Smooth muscle cell (in vitro differentiated cells): ENCODE results near the gene FOXJ1. TPM values are rescaled to one million over a fixed set of nuclear protein-coding genes. Genes with fewer than 3 reads are reported as not detected.
A peak's percentile ranks its signal among the peaks of the same experiment; 100 is the strongest.

Experiments
- DNase-seq: peaks from one replicate; lab custom pipeline; 2025; ENCODE audit not compliant: unreplicated experiment; lab: John Stamatoyannopoulos, UW
- H2AFZ ChIP-seq: fragments of 200-600 bp; sonication (generic); 2 replicates; pipeline ENCODE4 v1.6.0; 2016; ENCODE audit warnings: antibody characterized with exemption, low read depth, mild to moderate bottlenecking
- H3F3A ChIP-seq: fragments of 200-600 bp; sonication (generic); 2 replicates; pipeline ENCODE4 v1.6.0; 2017; ENCODE audit warnings: antibody characterized with exemption, low read depth
- H3K27ac ChIP-seq: fragments of 200-600 bp; sonication (generic); 2 replicates; pipeline ENCODE4 v1.5.1; 2016; ENCODE audit warnings: low read depth, mild to moderate bottlenecking
- H3K27me3 ChIP-seq: fragments of 200-600 bp; sonication (generic); 2 replicates; pipeline ENCODE4 v1.6.1; 2016; ENCODE audit warnings: low read depth, mild to moderate bottlenecking
- H3K36me3 ChIP-seq: fragments of 200-600 bp; sonication (generic); 2 replicates; pipeline ENCODE4 v1.5.1; 2016; ENCODE audit warnings: low read depth
- H3K4me1 ChIP-seq: fragments of 200-600 bp; sonication (generic); 2 replicates; pipeline ENCODE4 v1.5.1; 2016; ENCODE audit warnings: low read depth
- H3K4me2 ChIP-seq: fragments of 200-600 bp; sonication (generic); 2 replicates; pipeline ENCODE4 v1.6.0; 2016; ENCODE audit warnings: mild to moderate bottlenecking
- H3K4me3 ChIP-seq: fragments of 200-600 bp; sonication (generic); 2 replicates; pipeline ENCODE4 v1.5.1; 2016; ENCODE audit warnings: mild to moderate bottlenecking
- H3K79me2 ChIP-seq: fragments of 200-600 bp; sonication (generic); 2 replicates; pipeline ENCODE4 v1.6.0; 2016; ENCODE audit warnings: low read depth, mild to moderate bottlenecking
- H3K9ac ChIP-seq: fragments of 200-600 bp; sonication (generic); 2 replicates; pipeline ENCODE4 v1.6.0; 2016; ENCODE audit warnings: low read depth
- H3K9me3 ChIP-seq: fragments of 200-600 bp; sonication (generic); replicated peaks from 2 replicates; pipeline ENCODE4 v1.5.1; 2016; ENCODE audit warnings: low read depth
- H4K20me1 ChIP-seq: fragments of 200-600 bp; sonication (generic); 2 replicates; pipeline ENCODE4 v1.6.0; 2016; ENCODE audit warnings: low read depth
- WGBS: methylation state at CpG from one replicate; pipeline ENCODE4 v1.1.7; 2016; ENCODE audit warnings: low lambda C conversion rate; 5-methylcytosine and 5-hydroxymethylcytosine counted together
- microRNA-seq: library from miRNA; unstranded; fragments of <30 nt; microRNA quantifications from one replicate; pipeline ENCODE4, GENCODE V29; 2016; ENCODE audit warnings: borderline number of aligned reads
- polyA plus RNA-seq: library from polyadenylated mRNA; unstranded; fragments of >200 nt; fragmentation: Nextera tagmentation; extraction: Ambion mirVana; gene quantifications from 2 replicates; pipeline ENCODE4 v1.2.1, GENCODE V29; 2016
- small RNA-seq: library from RNA; depleted of rRNA; stranded (forward); fragments of <200 nt; gene quantifications from one replicate; pipeline ENCODE3, GENCODE V24; 2014
- total RNA-seq: library from RNA; depleted of rRNA; stranded (reverse); fragments of >200 nt; gene quantifications from 2 replicates; pipeline ENCODE4 v1.2.3, GENCODE V29; 2014
- TF ChIP-seq, protein P1 (sequence below): fragments of 200-600 bp; sonication (generic); IDR thresholded peaks from 2 replicates; pipeline ENCODE4 v1.5.1; 2017; ENCODE audit warnings: borderline replicate concordance, mild to moderate bottlenecking, antibody characterized with exemption; ENCODE audit not compliant: insufficient read depth, poor library complexity, severe bottlenecking

Gene FOXJ1
- total and polyA plus RNA-seq, 2 experiments from 2014 or later = not detected

DNA sequence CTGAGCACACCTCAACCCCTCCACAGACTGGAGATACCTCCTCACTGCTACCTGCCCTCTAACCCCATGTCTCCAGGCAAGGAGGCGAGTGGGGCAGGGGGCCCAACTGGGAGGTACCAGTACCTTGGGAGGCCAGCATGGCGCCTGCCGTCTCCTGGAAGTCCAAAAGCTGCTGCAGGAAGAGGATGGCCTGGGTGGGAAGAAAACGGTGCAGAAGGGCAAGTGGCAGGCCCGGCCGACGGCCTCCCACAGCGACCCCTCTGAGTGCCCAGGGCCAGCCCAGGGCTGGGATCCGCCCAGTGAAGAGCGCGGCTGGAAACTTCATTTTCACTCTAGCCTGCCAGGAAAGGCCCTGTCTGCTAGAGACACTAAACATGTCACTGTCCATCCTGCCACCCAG is 53.5 kb downstream of the FOXJ1 start:
- TF ChIP-seq, protein P1, sequence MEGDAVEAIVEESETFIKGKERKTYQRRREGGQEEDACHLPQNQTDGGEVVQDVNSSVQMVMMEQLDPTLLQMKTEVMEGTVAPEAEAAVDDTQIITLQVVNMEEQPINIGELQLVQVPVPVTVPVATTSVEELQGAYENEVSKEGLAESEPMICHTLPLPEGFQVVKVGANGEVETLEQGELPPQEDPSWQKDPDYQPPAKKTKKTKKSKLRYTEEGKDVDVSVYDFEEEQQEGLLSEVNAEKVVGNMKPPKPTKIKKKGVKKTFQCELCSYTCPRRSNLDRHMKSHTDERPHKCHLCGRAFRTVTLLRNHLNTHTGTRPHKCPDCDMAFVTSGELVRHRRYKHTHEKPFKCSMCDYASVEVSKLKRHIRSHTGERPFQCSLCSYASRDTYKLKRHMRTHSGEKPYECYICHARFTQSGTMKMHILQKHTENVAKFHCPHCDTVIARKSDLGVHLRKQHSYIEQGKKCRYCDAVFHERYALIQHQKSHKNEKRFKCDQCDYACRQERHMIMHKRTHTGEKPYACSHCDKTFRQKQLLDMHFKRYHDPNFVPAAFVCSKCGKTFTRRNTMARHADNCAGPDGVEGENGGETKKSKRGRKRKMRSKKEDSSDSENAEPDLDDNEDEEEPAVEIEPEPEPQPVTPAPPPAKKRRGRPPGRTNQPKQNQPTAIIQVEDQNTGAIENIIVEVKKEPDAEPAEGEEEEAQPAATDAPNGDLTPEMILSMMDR = no peak
- Histone ChIP-seq H3K27me3 (no peaks in the 10 kb centered on the region), H3K9me3 (no peaks in the 10 kb centered on the region), H3K36me3 (no peaks in the 10 kb centered on the region), H3K27ac (no peak overlapping the region), H4K20me1 (peaks cover 51% of the 10 kb centered on the region), H3F3A (no peaks in the 10 kb centered on the region), H3K4me1 (no peaks in the 10 kb centered on the region), H3K79me2 (no peaks in the 10 kb centered on the region), H3K9ac (no peak overlapping the region), H3K4me2 (no peak overlapping the region), H3K4me3 (no peak overlapping the region), H2AFZ (no peak overlapping the region)
- 95% methylated on average over 7 of the region's 11 CpGs for WGBS
- DNase-seq = no peak

DNA sequence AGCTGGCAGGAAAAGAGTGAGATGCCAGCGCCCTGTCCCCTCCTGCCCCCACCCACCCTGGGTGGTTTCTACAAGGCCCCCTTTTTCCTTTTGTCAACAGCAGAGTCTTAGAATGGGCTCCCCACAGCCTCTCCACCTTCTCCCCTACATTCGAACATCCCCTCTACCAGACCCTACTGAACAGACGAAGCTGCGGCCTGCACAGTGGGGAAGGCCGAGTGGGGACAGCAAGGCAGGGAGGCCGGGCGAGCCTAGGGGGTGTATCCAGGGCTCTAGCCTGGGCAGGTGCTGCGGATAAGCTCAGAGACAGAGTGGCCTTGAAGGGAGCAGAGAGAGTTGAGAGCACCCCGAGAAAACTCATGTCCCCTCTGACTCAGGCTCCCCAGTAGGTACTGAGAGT is 54.7 kb downstream of the FOXJ1 start:
- TF ChIP-seq, protein P1 = no peak
- no peaks in the 10 kb centered on the region for H3F3A ChIP-seq
- no peak overlapping the region for H2AFZ ChIP-seq
- no peak overlapping the region for H3K9ac ChIP-seq
- H3K4me3 ChIP-seq = no peak overlapping the region
- no peak overlapping the region for H3K4me2 ChIP-seq
- no peak for DNase-seq
- no peak overlapping the region for H3K27ac ChIP-seq
- no peaks in the 10 kb centered on the region for H3K27me3 ChIP-seq
- no peaks in the 10 kb centered on the region for H3K36me3 ChIP-seq
- peaks cover 45% of the 10 kb centered on the region for H4K20me1 ChIP-seq
- H3K4me1 ChIP-seq = no peaks in the 10 kb centered on the region
- H3K79me2 ChIP-seq = no peaks in the 10 kb centered on the region
- WGBS = 100% methylated on average over 8 of the region's 9 CpGs
- H3K9me3 ChIP-seq = no peaks in the 10 kb centered on the region

Small RNA genes lying within 50 kb of the gene (microRNA-seq; reads per million reads assigned to microRNA genes)
- 5.8 reads per million, percentile 2 among the genes with 10 or more reads in this experiment for gene MIR6868

Small RNA genes lying within 50 kb of the gene (small RNA-seq; reads per million reads assigned to genes)
- not detected for gene MIR6868

Other genes starting within 250 kb of the FOXJ1 start
- gene TRIM65, start 244.3 kb downstream of the FOXJ1 start, total RNA-seq = 9.8 and 13.3 TPM in 2 replicates
- 15.4 and 17.4 TPM in 2 replicates for gene TRIM65, start 244.3 kb downstream of the FOXJ1 start, polyA plus RNA-seq
- gene MRPL38, start 236.4 kb downstream of the FOXJ1 start, total RNA-seq = 32.6 and 48.4 TPM in 2 replicates
- 90.5 and 107 TPM in 2 replicates for gene MRPL38, start 236.4 kb downstream of the FOXJ1 start, polyA plus RNA-seq
- 8.4 and 21.8 TPM in 2 replicates for gene FBF1, start 200.2 kb downstream of the FOXJ1 start, total RNA-seq
- 4.6 and 8.2 TPM in 2 replicates for gene FBF1, start 200.2 kb downstream of the FOXJ1 start, polyA plus RNA-seq
- gene ACOX1, start 162.1 kb downstream of the FOXJ1 start, total RNA-seq = 35.3 and 46.7 TPM in 2 replicates
- 25.9 and 30.2 TPM in 2 replicates for gene ACOX1, start 162.1 kb downstream of the FOXJ1 start, polyA plus RNA-seq
- 4.2 and 15.5 TPM in 2 replicates for gene TEN1, start 162.0 kb downstream of the FOXJ1 start, total RNA-seq
- gene TEN1, start 162.0 kb downstream of the FOXJ1 start, polyA plus RNA-seq = 19.2 and 25.6 TPM in 2 replicates
- 1.0 and 1.2 TPM in 2 replicates for gene CDK3, start 140.4 kb downstream of the FOXJ1 start, total RNA-seq
- gene CDK3, start 140.4 kb downstream of the FOXJ1 start, polyA plus RNA-seq = 3.9 and 10.2 TPM in 2 replicates
- 1.6 and 1.9 TPM in 2 replicates for gene EVPL, start 113.9 kb downstream of the FOXJ1 start, total RNA-seq
- gene EVPL, start 113.9 kb downstream of the FOXJ1 start, polyA plus RNA-seq = 0.77 and 2.0 TPM in 2 replicates
- 41.0 and 67.5 TPM in 2 replicates for gene SRP68, start 68.7 kb downstream of the FOXJ1 start, total RNA-seq
- gene SRP68, start 68.7 kb downstream of the FOXJ1 start, polyA plus RNA-seq = 96.3 and 102 TPM in 2 replicates
- not detected in 2 replicates for gene GALR2, start 66.5 kb downstream of the FOXJ1 start, total RNA-seq
- gene GALR2, start 66.5 kb downstream of the FOXJ1 start, polyA plus RNA-seq = 0.17 TPM in 1 of 2 replicates, not detected in the other
- gene ZACN, start 62.1 kb downstream of the FOXJ1 start, total RNA-seq = not detected in 2 replicates
- gene ZACN, start 62.1 kb downstream of the FOXJ1 start, polyA plus RNA-seq = 1.7 and 3.4 TPM in 2 replicates
- gene EXOC7, start 37.5 kb downstream of the FOXJ1 start, total RNA-seq = 49.8 and 59.1 TPM in 2 replicates
- gene EXOC7, start 37.5 kb downstream of the FOXJ1 start, polyA plus RNA-seq = 70.3 and 90.8 TPM in 2 replicates
- gene RNF157, start 99.2 kb upstream of the FOXJ1 start, total RNA-seq = 0.09 and 1.2 TPM in 2 replicates
- gene RNF157, start 99.2 kb upstream of the FOXJ1 start, polyA plus RNA-seq = 0.63 and 1.6 TPM in 2 replicates
- gene UBALD2, start 124.1 kb upstream of the FOXJ1 start, total RNA-seq = 2.6 and 5.9 TPM in 2 replicates
- 7.0 and 11.0 TPM in 2 replicates for gene UBALD2, start 124.1 kb upstream of the FOXJ1 start, polyA plus RNA-seq
- 1.2 TPM in 2 replicates for gene QRICH2, start 167.0 kb upstream of the FOXJ1 start, total RNA-seq
- gene QRICH2, start 167.0 kb upstream of the FOXJ1 start, polyA plus RNA-seq = 1.1 and 1.5 TPM in 2 replicates
- 27.1 and 43.6 TPM in 2 replicates for gene PRPSAP1, start 212.7 kb upstream of the FOXJ1 start, total RNA-seq
- gene PRPSAP1, start 212.7 kb upstream of the FOXJ1 start, polyA plus RNA-seq = 35.7 and 51.5 TPM in 2 replicates
- 8.3 and 20.1 TPM in 2 replicates for gene SPHK1, start 243.4 kb upstream of the FOXJ1 start, total RNA-seq
- gene SPHK1, start 243.4 kb upstream of the FOXJ1 start, polyA plus RNA-seq = 24.8 and 27.4 TPM in 2 replicates